ENCODE results near the gene EPHA8. TPM values are rescaled to one million over a fixed set of nuclear protein-coding genes. Genes with fewer than 3 reads are reported as not detected.

The EPHA8 gene
- polyA plus RNA-seq, 3 donors = 1.5 to 2.6 (median 2.3) TPM

GRCh38 chr1:22652881-22653316 is 89.6 kb downstream of the EPHA8 start, which contains the start of gene C1QB:
Gene C1QB, plus strand, starts transcription at chr1:22653236. Its CDS starts 6,227 bp downstream, at chr1:22659463.
- no peak for DNase-seq (ENCODE audit: extremely low read depth in 1 of 11, low read depth in 9 of 11, low spot score in 4 of 11)

Other genes starting within 250 kb of the EPHA8 start
- 10 to 100 TPM; 18.7 to 19.8 (median 19.6) TPM for gene ZBTB40, start 111.6 kb upstream of the EPHA8 start, polyA plus RNA-seq (ENCODE audit: insufficient read length in 3 of 3)
- 10 to 100 TPM in 2 of 3 donors, 1 to 10 TPM in 1; 8.3 to 20.8 (median 14.9) TPM for gene C1QA, start 73.1 kb downstream of the EPHA8 start, polyA plus RNA-seq (ENCODE audit: insufficient read length in 3 of 3)
- gene C1QC, start 80.1 kb downstream of the EPHA8 start, polyA plus RNA-seq (ENCODE audit: insufficient read length in 3 of 3) = 10 to 100 TPM; 10.1 to 20.1 (median 16.0) TPM
- 10 to 100 TPM in 1 of 3 donors, 1 to 10 TPM in 2; 6.0 to 10.6 (median 9.6) TPM for gene C1QB, start 89.7 kb downstream of the EPHA8 start, polyA plus RNA-seq (ENCODE audit: insufficient read length in 3 of 3)
- gene EPHB2, start 147.3 kb downstream of the EPHA8 start, polyA plus RNA-seq (ENCODE audit: insufficient read length in 3 of 3) = 10 to 100 TPM; 11.8 to 16.1 (median 11.9) TPM

All from renal cortex interstitium (tissue), 11 donors.